Mucosa of rectum (tissue), 2 donors: Measurements from ENCODE around the gene EXOC3L2.
"Not testable (repeated sequence)": the region's sequence is repeated elsewhere in the genome, so short reads cannot be mapped to it uniquely, and the experiment has no call there.

Experiments
- H3K27ac ChIP-seq, 2 donors: one replicate each; pipeline ENCODE4 v1.7.0; 2013; ENCODE audit warnings: inconsistent platforms in 2 of 2, low read depth in 2 of 2, low read length in 2 of 2
- H3K27me3 ChIP-seq, 2 donors: one replicate each; pipeline ENCODE4 v1.7.0; 2013; ENCODE audit warnings: low read length in 2 of 2; ENCODE audit not compliant: control insufficient read depth in 2 of 2, insufficient read depth in 2 of 2
- H3K36me3 ChIP-seq, 2 donors: one replicate each; pipeline ENCODE4 v1.7.0; 2013; ENCODE audit warnings: low read length in 2 of 2; ENCODE audit not compliant: control insufficient read depth in 2 of 2, insufficient read depth in 2 of 2
- H3K4me1 ChIP-seq, 2 donors: one replicate each; pipeline ENCODE4 v1.7.0; 2013; ENCODE audit warnings: low read length in 2 of 2, mild to moderate bottlenecking in 1 of 2; ENCODE audit not compliant: control insufficient read depth in 2 of 2, insufficient read depth in 2 of 2
- H3K4me3 ChIP-seq, 2 donors: one replicate each; pipeline ENCODE4 v1.7.0; 2013; ENCODE audit warnings: low read length in 2 of 2
- H3K9ac ChIP-seq, 2 donors: one replicate each; pipeline ENCODE4 v1.7.0; 2013; ENCODE audit warnings: low read length in 2 of 2, low read depth in 1 of 2, mild to moderate bottlenecking in 1 of 2
- H3K9me3 ChIP-seq, 2 donors: one replicate each; pipeline ENCODE4 v1.7.0; 2013; ENCODE audit warnings: low read length in 2 of 2; ENCODE audit not compliant: control insufficient read depth in 2 of 2
- donor health status: healthy.
- donor health status: Normal muscosa, but diverticular disease.

Gene EXOC3L2

GRCh38 chr19:45247136-45247535, 1.9 kb upstream of the EXOC3L2 start:
- Histone ChIP-seq H3K4me1 (peaks cover 7 to 8% of the 10 kb centered on the region in 2 donors), H3K9ac (no peak overlapping the region), H3K36me3 (no peaks in the 10 kb centered on the region), H3K27me3 (no peaks in the 10 kb centered on the region), H3K9me3 (no peaks in the 10 kb centered on the region), H3K27ac (no peak overlapping the region), H3K4me3 (no peak overlapping the region)

GRCh38 chr19:45245826-45246225, 619 bp upstream of the EXOC3L2 start:
- H3K27me3 ChIP-seq, result no peaks in the 10 kb centered on the region
- H3K9me3 ChIP-seq, result no peaks in the 10 kb centered on the region
- H3K27ac ChIP-seq, result no peak overlapping the region
- no peak overlapping the region for H3K9ac ChIP-seq
- H3K4me3 ChIP-seq, result no peak overlapping the region
- no peaks in the 10 kb centered on the region for H3K36me3 ChIP-seq
- H3K4me1 ChIP-seq, result peaks cover 6 to 7% of the 10 kb centered on the region in 2 donors

- H3K9me3 ChIP-seq, result no peaks in the 10 kb centered on the region
- H3K27me3 ChIP-seq, result no peaks in the 10 kb centered on the region
- no peaks in the 10 kb centered on the region for H3K4me1 ChIP-seq
- no peaks in the 10 kb centered on the region for H3K36me3 ChIP-seq
- H3K4me3 ChIP-seq, result no peak overlapping the region
- no peak overlapping the region for H3K27ac ChIP-seq
- no peak overlapping the region for H3K9ac ChIP-seq
Observed at GRCh38 chr19:45244133-45244794, 943 bp downstream of the EXOC3L2 start.

- Histone ChIP-seq H3K4me1 (no peaks in the 10 kb centered on the region), H3K27ac (no peak overlapping the region), H3K9ac (no peak overlapping the region), H3K36me3 (no peaks in the 10 kb centered on the region), H3K4me3 (no peak overlapping the region), H3K27me3 (no peaks in the 10 kb centered on the region), H3K9me3 (no peaks in the 10 kb centered on the region)
Observed at GRCh38 chr19:45243144-45243732, 2.0 kb downstream of the EXOC3L2 start.

GRCh38 chr19:45238556-45238955, 6.7 kb downstream of the EXOC3L2 start:
- H3K4me1 ChIP-seq, result no peaks in the 10 kb centered on the region
- no peaks in the 10 kb centered on the region for H3K36me3 ChIP-seq
- no peak overlapping the region for H3K4me3 ChIP-seq
- no peak overlapping the region for H3K27ac ChIP-seq
- no peak overlapping the region for H3K9ac ChIP-seq
- peaks cover 10 to 12% of the 10 kb centered on the region in 2 donors for H3K27me3 ChIP-seq
- H3K9me3 ChIP-seq, result no peaks in the 10 kb centered on the region

GRCh38 chr19:45235485-45235884, 9.7 kb downstream of the EXOC3L2 start:
- H3K4me3 ChIP-seq, result no peak overlapping the region
- H3K36me3 ChIP-seq, result no peaks in the 10 kb centered on the region
- no peaks in the 10 kb centered on the region for H3K4me1 ChIP-seq
- peaks cover 14 to 16% of the 10 kb centered on the region in 2 donors for H3K27me3 ChIP-seq
- no peaks in the 10 kb centered on the region for H3K9me3 ChIP-seq
- H3K27ac ChIP-seq, result no peak overlapping the region
- no peak overlapping the region for H3K9ac ChIP-seq

GRCh38 chr19:45234089-45234869, 10.9 kb downstream of the EXOC3L2 start:
- Histone ChIP-seq H3K36me3 (no peaks in the 10 kb centered on the region), H3K4me3 (no peak overlapping the region), H3K9ac (no peak overlapping the region), H3K27me3 (peaks cover 14 to 16% of the 10 kb centered on the region in 2 donors), H3K27ac (no peak overlapping the region), H3K9me3 (no peaks in the 10 kb centered on the region), H3K4me1 (no peaks in the 10 kb centered on the region)

GRCh38 chr19:45231891-45232290, 13.3 kb downstream of the EXOC3L2 start:
- Histone ChIP-seq H3K4me3 (no peak overlapping the region), H3K27me3 (peaks cover 9 to 16% of the 10 kb centered on the region in 2 donors), H3K36me3 (no peaks in the 10 kb centered on the region), H3K27ac (no peak overlapping the region), H3K9ac (no peak overlapping the region), H3K9me3 (no peaks in the 10 kb centered on the region), H3K4me1 (no peaks in the 10 kb centered on the region)

- peaks cover 3 to 12% of the 10 kb centered on the region in 2 donors for H3K27me3 ChIP-seq
- not testable (repeated sequence) for H3K4me1 ChIP-seq, H3K4me3 ChIP-seq, H3K9ac ChIP-seq, H3K36me3 ChIP-seq, H3K27ac ChIP-seq, H3K9me3 ChIP-seq
Observed at GRCh38 chr19:45229056-45229455, 16.2 kb downstream of the EXOC3L2 start.

GRCh38 chr19:45224645-45225044, 20.6 kb downstream of the EXOC3L2 start:
- no peaks in the 10 kb centered on the region for H3K36me3 ChIP-seq
- no peak overlapping the region for H3K27ac ChIP-seq
- H3K27me3 ChIP-seq, result peaks cover 0 to 4% of the 10 kb centered on the region in 2 donors
- no peak overlapping the region for H3K9ac ChIP-seq
- H3K9me3 ChIP-seq, result no peaks in the 10 kb centered on the region
- no peak overlapping the region for H3K4me3 ChIP-seq
- no peaks in the 10 kb centered on the region for H3K4me1 ChIP-seq
